GM12801 (cell line): ENCODE measurements around the gene CD99.

Source experiments
- TF ChIP-seq, protein P1 (sequence below): IDR thresholded peaks from one replicate; pipeline ENCODE4 v1.5.1; 2011; ENCODE audit warnings: control low read depth; ENCODE audit not compliant: insufficient read length; ENCODE audit errors: extremely low read depth

The CD99 gene

GRCh38 chrX:2652106-2652505, 39.0 kb upstream of the CD99 start:
- TF ChIP-seq, protein P1, sequence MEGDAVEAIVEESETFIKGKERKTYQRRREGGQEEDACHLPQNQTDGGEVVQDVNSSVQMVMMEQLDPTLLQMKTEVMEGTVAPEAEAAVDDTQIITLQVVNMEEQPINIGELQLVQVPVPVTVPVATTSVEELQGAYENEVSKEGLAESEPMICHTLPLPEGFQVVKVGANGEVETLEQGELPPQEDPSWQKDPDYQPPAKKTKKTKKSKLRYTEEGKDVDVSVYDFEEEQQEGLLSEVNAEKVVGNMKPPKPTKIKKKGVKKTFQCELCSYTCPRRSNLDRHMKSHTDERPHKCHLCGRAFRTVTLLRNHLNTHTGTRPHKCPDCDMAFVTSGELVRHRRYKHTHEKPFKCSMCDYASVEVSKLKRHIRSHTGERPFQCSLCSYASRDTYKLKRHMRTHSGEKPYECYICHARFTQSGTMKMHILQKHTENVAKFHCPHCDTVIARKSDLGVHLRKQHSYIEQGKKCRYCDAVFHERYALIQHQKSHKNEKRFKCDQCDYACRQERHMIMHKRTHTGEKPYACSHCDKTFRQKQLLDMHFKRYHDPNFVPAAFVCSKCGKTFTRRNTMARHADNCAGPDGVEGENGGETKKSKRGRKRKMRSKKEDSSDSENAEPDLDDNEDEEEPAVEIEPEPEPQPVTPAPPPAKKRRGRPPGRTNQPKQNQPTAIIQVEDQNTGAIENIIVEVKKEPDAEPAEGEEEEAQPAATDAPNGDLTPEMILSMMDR, result no peak

- TF ChIP-seq, protein P1, result no peak
Measured at GRCh38 chrX:2654436-2655340, 36.4 kb upstream of the CD99 start.

GRCh38 chrX:2656257-2656836, 34.7 kb upstream of the CD99 start:
- TF ChIP-seq, protein P1, result no peak

- TF ChIP-seq, protein P1, result no peak
Measured at GRCh38 chrX:2657532-2658113, 33.5 kb upstream of the CD99 start.

DNA sequence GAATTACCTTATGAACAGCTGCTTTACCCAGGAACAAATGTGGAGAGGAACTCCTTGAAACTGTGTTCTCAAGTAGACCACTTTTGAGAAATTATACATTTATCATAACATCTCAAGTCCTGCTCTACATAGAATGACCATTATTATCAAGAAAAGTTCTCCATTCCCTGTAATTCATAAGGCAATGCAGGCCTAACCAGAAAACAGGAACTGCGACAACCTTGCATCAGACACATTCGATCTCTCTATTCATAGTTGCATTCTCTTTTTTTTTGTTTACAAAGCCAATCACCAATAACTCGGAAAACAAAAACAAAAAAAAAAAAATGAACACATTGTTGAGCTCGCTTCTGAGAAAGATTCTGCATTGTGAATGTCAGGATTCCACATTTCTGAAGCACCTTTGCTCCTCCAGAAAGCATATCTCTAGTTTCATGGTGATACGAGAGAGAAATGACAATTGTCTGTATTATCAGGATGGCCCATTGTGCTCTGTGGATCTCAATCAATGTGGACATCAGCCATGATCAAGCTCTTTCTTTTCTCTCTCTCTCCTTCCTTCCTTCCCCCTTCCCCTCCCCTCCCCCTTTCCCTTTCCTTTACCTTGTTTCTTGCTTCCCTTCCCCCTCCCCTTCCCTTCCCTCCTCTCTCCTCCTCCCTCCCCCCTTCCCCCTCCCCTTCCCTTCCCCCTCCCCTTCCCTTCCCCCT, 32.4 kb upstream of the CD99 start:
- TF ChIP-seq, protein P1, result no peak

GRCh38 chrX:2662586-2662985, 28.5 kb upstream of the CD99 start:
- TF ChIP-seq, protein P1, result no peak

GRCh38 chrX:2664502-2664901, 26.6 kb upstream of the CD99 start:
- TF ChIP-seq, protein P1, result no peak
